Measurements from ENCODE around the gene RAB40B. TPM values are rescaled to one million over a fixed set of nuclear protein-coding genes. Genes with fewer than 3 reads are reported as not detected.

Gene RAB40B
- total and polyA plus RNA-seq, 4 donors, result 2.9 to 12.1 (median 10.5) TPM

DNA sequence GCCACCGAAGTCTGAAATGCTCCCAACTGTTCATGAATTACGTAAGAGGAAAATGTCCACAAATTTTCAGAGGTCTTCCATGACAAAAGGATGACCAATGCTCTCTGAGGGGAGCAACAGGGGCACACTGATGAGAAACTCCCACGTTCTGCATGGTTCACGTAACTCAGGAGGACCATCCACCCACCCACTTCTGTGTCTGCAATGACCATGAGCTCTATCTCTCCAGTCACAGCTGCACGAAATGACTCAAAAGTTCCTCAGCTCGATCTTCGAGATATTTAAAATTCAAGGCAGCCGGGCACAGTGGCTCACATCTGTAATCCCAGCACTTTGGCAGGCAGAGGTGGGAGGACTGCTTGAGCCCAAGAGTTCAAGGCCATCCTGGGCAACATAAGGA is 66.0 kb downstream of the RAB40B start:
- Histone ChIP-seq H3K4me3 (ENCODE audit: low read depth in 1 of 3, low read length in 3 of 3) (no peak overlapping the region), H3K4me1 (ENCODE audit: control insufficient read depth in 4 of 4, insufficient read depth in 4 of 4, low read length in 3 of 4) (no peaks in the 10 kb centered on the region), H3K9ac (ENCODE audit: low read depth in 1 of 2, low read length in 2 of 2) (no peak overlapping the region), H3K9me3 (ENCODE audit: control insufficient read depth in 4 of 4, low read length in 3 of 4) (peaks cover 0 to 4% (median 0%) of the 10 kb centered on the region in 4 donors), H3K27me3 (ENCODE audit: control insufficient read depth in 4 of 4, insufficient read depth in 4 of 4, low read length in 3 of 4) (no peaks in the 10 kb centered on the region), H3K36me3 (ENCODE audit: control insufficient read depth in 4 of 4, insufficient read depth in 3 of 4, low read depth in 1 of 4, low read length in 3 of 4) (peaks cover 2 to 30% (median 10%) of the 10 kb centered on the region in 4 donors), H3K27ac (ENCODE audit: low read depth in 1 of 2, low read length in 2 of 2) (no peak overlapping the region)
- DNase-seq (ENCODE audit: low spot score), result no peak
- WGBS, result 93% methylated on average over 8 of the region's 8 CpGs
- TF ChIP-seq JUND (IDR thresholded peaks at IDR 0.05), result no peak
- no peak for TF ChIP-seq SP1 (IDR thresholded peaks at IDR 0.05)
- TF ChIP-seq HNF4G (IDR thresholded peaks at IDR 0.05), result no peak

DNA sequence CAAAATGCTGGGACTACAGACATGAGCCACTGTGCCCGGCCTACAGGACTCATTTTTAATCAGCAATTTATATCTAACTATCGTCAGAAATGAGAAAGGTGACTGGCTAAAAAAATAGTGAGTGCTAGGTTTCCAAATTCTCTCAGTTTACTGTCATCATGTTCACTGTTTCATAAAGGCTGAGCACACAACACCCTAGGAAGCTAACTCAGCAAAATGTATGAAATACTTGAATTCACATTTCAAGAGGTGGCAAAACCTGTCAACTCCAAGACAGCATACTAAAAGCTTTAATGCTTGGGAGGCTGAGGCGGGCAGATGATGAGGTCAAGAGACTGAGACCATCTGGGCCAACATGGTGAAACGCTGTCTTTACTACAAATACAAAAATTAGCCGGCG is 67.0 kb downstream of the RAB40B start:
- H3K4me3 ChIP-seq (ENCODE audit: low read depth in 1 of 3, low read length in 3 of 3), result no peak overlapping the region
- no peaks in the 10 kb centered on the region for H3K27me3 ChIP-seq (ENCODE audit: control insufficient read depth in 4 of 4, insufficient read depth in 4 of 4, low read length in 3 of 4)
- H3K27ac ChIP-seq (ENCODE audit: low read depth in 1 of 2, low read length in 2 of 2), result no peak overlapping the region
- TF ChIP-seq TAF1 (conservative IDR thresholded peaks at IDR 0.05) (no peak), FOXA1 (IDR thresholded peaks at IDR 0.05) (no peak), HNF4A (conservative IDR thresholded peaks at IDR 0.05) (no peak), JUND (IDR thresholded peaks at IDR 0.05) (no peak), NR2F2 (IDR thresholded peaks at IDR 0.05) (no peak), GABPA (IDR thresholded peaks at IDR 0.05 in 1 of 2, conservative IDR thresholded peaks at IDR 0.05 in 1 of 2) (no peak), FOXA2 (IDR thresholded peaks at IDR 0.05) (no peak)
- TF ChIP-seq, protein P1, sequence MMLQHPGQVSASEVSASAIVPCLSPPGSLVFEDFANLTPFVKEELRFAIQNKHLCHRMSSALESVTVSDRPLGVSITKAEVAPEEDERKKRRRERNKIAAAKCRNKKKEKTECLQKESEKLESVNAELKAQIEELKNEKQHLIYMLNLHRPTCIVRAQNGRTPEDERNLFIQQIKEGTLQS (IDR thresholded peaks at IDR 0.05), result no peak
- TF ChIP-seq, protein P2, sequence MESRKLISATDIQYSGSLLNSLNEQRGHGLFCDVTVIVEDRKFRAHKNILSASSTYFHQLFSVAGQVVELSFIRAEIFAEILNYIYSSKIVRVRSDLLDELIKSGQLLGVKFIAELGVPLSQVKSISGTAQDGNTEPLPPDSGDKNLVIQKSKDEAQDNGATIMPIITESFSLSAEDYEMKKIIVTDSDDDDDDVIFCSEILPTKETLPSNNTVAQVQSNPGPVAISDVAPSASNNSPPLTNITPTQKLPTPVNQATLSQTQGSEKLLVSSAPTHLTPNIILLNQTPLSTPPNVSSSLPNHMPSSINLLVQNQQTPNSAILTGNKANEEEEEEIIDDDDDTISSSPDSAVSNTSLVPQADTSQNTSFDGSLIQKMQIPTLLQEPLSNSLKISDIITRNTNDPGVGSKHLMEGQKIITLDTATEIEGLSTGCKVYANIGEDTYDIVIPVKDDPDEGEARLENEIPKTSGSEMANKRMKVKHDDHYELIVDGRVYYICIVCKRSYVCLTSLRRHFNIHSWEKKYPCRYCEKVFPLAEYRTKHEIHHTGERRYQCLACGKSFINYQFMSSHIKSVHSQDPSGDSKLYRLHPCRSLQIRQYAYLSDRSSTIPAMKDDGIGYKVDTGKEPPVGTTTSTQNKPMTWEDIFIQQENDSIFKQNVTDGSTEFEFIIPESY (IDR thresholded peaks at IDR 0.05), result no peak
- TF ChIP-seq, protein P3, sequence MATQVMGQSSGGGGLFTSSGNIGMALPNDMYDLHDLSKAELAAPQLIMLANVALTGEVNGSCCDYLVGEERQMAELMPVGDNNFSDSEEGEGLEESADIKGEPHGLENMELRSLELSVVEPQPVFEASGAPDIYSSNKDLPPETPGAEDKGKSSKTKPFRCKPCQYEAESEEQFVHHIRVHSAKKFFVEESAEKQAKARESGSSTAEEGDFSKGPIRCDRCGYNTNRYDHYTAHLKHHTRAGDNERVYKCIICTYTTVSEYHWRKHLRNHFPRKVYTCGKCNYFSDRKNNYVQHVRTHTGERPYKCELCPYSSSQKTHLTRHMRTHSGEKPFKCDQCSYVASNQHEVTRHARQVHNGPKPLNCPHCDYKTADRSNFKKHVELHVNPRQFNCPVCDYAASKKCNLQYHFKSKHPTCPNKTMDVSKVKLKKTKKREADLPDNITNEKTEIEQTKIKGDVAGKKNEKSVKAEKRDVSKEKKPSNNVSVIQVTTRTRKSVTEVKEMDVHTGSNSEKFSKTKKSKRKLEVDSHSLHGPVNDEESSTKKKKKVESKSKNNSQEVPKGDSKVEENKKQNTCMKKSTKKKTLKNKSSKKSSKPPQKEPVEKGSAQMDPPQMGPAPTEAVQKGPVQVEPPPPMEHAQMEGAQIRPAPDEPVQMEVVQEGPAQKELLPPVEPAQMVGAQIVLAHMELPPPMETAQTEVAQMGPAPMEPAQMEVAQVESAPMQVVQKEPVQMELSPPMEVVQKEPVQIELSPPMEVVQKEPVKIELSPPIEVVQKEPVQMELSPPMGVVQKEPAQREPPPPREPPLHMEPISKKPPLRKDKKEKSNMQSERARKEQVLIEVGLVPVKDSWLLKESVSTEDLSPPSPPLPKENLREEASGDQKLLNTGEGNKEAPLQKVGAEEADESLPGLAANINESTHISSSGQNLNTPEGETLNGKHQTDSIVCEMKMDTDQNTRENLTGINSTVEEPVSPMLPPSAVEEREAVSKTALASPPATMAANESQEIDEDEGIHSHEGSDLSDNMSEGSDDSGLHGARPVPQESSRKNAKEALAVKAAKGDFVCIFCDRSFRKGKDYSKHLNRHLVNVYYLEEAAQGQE (IDR thresholded peaks at IDR 0.05), result no peak
- TF ChIP-seq, protein P4, sequence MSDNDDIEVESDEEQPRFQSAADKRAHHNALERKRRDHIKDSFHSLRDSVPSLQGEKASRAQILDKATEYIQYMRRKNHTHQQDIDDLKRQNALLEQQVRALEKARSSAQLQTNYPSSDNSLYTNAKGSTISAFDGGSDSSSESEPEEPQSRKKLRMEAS (IDR thresholded peaks at IDR 0.05), result no peak
- H3K4me1 ChIP-seq (ENCODE audit: control insufficient read depth in 4 of 4, insufficient read depth in 4 of 4, low read length in 3 of 4), result no peaks in the 10 kb centered on the region
- peaks cover 4 to 33% (median 12%) of the 10 kb centered on the region in 4 donors for H3K36me3 ChIP-seq (ENCODE audit: control insufficient read depth in 4 of 4, insufficient read depth in 3 of 4, low read depth in 1 of 4, low read length in 3 of 4)
- DNase-seq (ENCODE audit: low spot score), result no peak
- no peak overlapping the region for H3K9ac ChIP-seq (ENCODE audit: low read depth in 1 of 2, low read length in 2 of 2)
- 74% methylated on average over 6 of the region's 6 CpGs for WGBS
- no peaks in the 10 kb centered on the region for H3K9me3 ChIP-seq (ENCODE audit: control insufficient read depth in 4 of 4, low read length in 3 of 4)

DNA sequence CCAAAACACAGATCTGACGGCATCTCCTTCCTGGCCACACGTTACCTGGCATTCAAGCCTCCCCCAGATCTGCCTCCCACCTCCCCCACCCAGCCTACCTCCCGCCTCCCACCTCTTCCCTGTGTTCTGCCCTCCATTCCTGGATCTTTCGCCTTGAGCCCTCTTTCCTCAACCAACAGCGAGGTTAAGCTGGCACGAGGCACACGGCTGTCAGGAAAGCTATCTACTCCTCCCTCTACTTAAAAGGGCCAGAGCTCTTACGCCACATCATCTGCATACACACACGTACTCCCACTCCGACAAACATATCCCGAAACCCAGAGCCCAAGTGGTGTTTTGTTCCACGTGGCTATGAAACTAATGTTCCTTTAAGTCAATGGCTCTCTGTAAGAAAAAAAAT is 68.3 kb downstream of the RAB40B start:
- Histone ChIP-seq H3K9ac (ENCODE audit: low read depth in 1 of 2, low read length in 2 of 2) (no peak overlapping the region), H3K9me3 (ENCODE audit: control insufficient read depth in 4 of 4, low read length in 3 of 4) (no peaks in the 10 kb centered on the region), H3K27me3 (ENCODE audit: control insufficient read depth in 4 of 4, insufficient read depth in 4 of 4, low read length in 3 of 4) (no peaks in the 10 kb centered on the region), H3K36me3 (ENCODE audit: control insufficient read depth in 4 of 4, insufficient read depth in 3 of 4, low read depth in 1 of 4, low read length in 3 of 4) (peaks cover 4 to 37% (median 18%) of the 10 kb centered on the region in 4 donors), H3K27ac (ENCODE audit: low read depth in 1 of 2, low read length in 2 of 2) (no peak overlapping the region), H3K4me3 (ENCODE audit: low read depth in 1 of 3, low read length in 3 of 3) (no peak overlapping the region), H3K4me1 (ENCODE audit: control insufficient read depth in 4 of 4, insufficient read depth in 4 of 4, low read length in 3 of 4) (no peaks in the 10 kb centered on the region)
- TF ChIP-seq JUND (IDR thresholded peaks at IDR 0.05), result no peak
- TF ChIP-seq HNF4A (conservative IDR thresholded peaks at IDR 0.05), result no peak
- no peak for TF ChIP-seq HNF4G (IDR thresholded peaks at IDR 0.05)
- TF ChIP-seq, protein P4 (IDR thresholded peaks at IDR 0.05), result no peak
- TF ChIP-seq FOXA2 (IDR thresholded peaks at IDR 0.05), result no peak
- no peak for TF ChIP-seq RXRA (IDR thresholded peaks at IDR 0.05)
- TF ChIP-seq, protein P2 (IDR thresholded peaks at IDR 0.05), result no peak
- no peak for TF ChIP-seq SP1 (IDR thresholded peaks at IDR 0.05)
- TF ChIP-seq, protein P1 (IDR thresholded peaks at IDR 0.05), result no peak
- TF ChIP-seq YY1 (IDR thresholded peaks at IDR 0.05), result no peak
- WGBS, result 96% methylated on average over 12 of the region's 12 CpGs
- DNase-seq (ENCODE audit: low spot score), result no peak

All from liver (tissue), 9 donors.